GM12891 (cell line): ENCODE measurements around the gene NGF.

ENCODE experiments used
- POLR2A ChIP-seq: IDR thresholded peaks from 2 replicates; pipeline ENCODE4 v1.6.1; 2011; ENCODE audit warnings: low read depth, low read length, control low read depth
- POLR2AphosphoS5 ChIP-seq: IDR thresholded peaks from 2 replicates; pipeline ENCODE4 v1.6.1; 2011; ENCODE audit warnings: low read depth, low read length, control low read depth
- SPI1 ChIP-seq: IDR thresholded peaks from 2 replicates; pipeline ENCODE4 v1.6.1; 2011; ENCODE audit warnings: low read depth, low read length, control low read depth
- TAF1 ChIP-seq: IDR thresholded peaks from 2 replicates; pipeline ENCODE4 v1.6.1; 2011; ENCODE audit warnings: low read depth, low read length, control low read depth

DNA sequence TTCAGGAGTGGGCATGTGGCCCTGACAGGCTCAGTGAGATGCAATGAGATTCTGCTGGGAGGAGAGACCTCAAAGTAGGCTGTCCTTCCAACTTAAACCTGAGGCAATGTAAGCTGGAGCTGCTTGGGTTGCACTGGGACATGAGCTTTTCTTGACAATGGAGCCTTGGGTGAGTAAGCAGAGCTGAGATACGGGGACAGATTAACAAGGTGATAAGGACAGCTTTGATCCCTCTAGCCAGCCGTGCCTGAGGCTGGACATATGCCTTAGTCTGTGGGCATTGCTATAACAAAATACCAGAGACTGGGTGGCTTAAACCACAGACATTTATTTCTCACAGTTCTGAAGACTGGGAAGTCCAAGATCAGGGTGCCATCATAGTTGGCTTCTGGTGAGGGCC lies 18.3 kb upstream of the NGF start:
- TF ChIP-seq POLR2AphosphoS5, result no peak
- TF ChIP-seq POLR2A, result no peak
- TF ChIP-seq SPI1, result no peak
- no peak for TF ChIP-seq TAF1
